Heart right ventricle (tissue), 16 donors: ENCODE data around the gene FAM3C. TPM values are rescaled to one million over a fixed set of nuclear protein-coding genes. Genes with fewer than 3 reads are reported as not detected.

Source experiments
- ATAC-seq, 8 donors: fragments of 200-7000 bp; cut with Tn5 transposase; one replicate each; pipeline ENCODE4 v1.9.1; 2020; ENCODE audit warnings: mild to moderate bottlenecking in 8 of 8, moderate library complexity in 8 of 8, moderate number of reproducible peaks in 1 of 8
- DNase-seq, 2 donors: peaks; one replicate each; pipeline ENCODE4 v3.0.0-alpha.2; 2020
- H3K27ac ChIP-seq, 10 donors: fragments of 200-600 bp; sonication (generic) in 2 of 10; one replicate each; pipeline versions ENCODE4 v1.5.0 to v1.8.0; 2020 to 2022; ENCODE audit warnings: mild to moderate bottlenecking in 3 of 10
- H3K27me3 ChIP-seq, 7 donors: fragments of 200-600 bp; one replicate each; pipeline ENCODE4 v1.8.0; 2021 to 2022; ENCODE audit warnings: mild to moderate bottlenecking in 2 of 7
- H3K36me3 ChIP-seq, 9 donors: fragments of 200-600 bp; sonication (generic) in 1 of 9; one replicate each; pipeline versions ENCODE4 v1.5.0 to v1.8.0; 2020 to 2022; ENCODE audit warnings: mild to moderate bottlenecking in 2 of 9
- H3K4me1 ChIP-seq, 9 donors: fragments of 200-600 bp; sonication (generic) in 1 of 9; one replicate each; pipeline versions ENCODE4 v1.5.0 to v1.8.0; 2020 to 2022; ENCODE audit warnings: mild to moderate bottlenecking in 4 of 9
- H3K4me3 ChIP-seq, 10 donors: fragments of 200-600 bp; sonication (generic) in 2 of 10; one replicate each; pipeline versions ENCODE4 v1.5.0 to v1.8.0; 2020 to 2022; ENCODE audit warnings: mild to moderate bottlenecking in 7 of 10, moderate library complexity in 2 of 10
- H3K9me3 ChIP-seq, 11 donors: fragments of 200-600 bp in 10 of 11; sonication (generic) in 2 of 11; one replicate each; pipeline versions ENCODE4 v1.5.0 to v1.8.0; 2013 to 2022; ENCODE audit warnings: mild to moderate bottlenecking in 2 of 11, control low read depth in 1 of 11, moderate library complexity in 1 of 11
- CTCF ChIP-seq, 9 donors: fragments of 200-600 bp; sonication (generic) in 2 of 9; IDR thresholded peaks; one replicate each; pipeline versions ENCODE4 v1.5.0 to v1.8.0; 2021 to 2022; ENCODE audit warnings: antibody characterized with exemption in 9 of 9, mild to moderate bottlenecking in 5 of 9, moderate library complexity in 1 of 9
- WGBS, 2 donors: extraction: QIAGEN DNeasy Blood & Tissue Kit; methylation state at CpG; one replicate each; pipeline ENCODE4 v1.1.7; 2013; ENCODE audit warnings: inconsistent platforms in 1 of 2; 5-methylcytosine and 5-hydroxymethylcytosine counted together
- intact Hi-C, 10 donors: fragments of 100-400 bp; cut with DNase I; formaldehyde crosslinking; loops; one replicate each; pipeline versions ENCODE4 v1.11.1 to v1.14.2; 2022
- polyA plus RNA-seq, 2 donors: library from polyadenylated mRNA; stranded (reverse); fragments of 200-250 nt; gene quantifications; one replicate each; pipeline ENCODE4 v1.2.3, GENCODE V29; 2013
- total RNA-seq, 10 donors: library from RNA; stranded (reverse); fragmentation: NEBNext Ultra II Directional in 3 of 10; extraction: Animal tissue kit (Norgen Biotek cat#: 25700) in 3 of 10; gene quantifications; one replicate each; pipeline versions ENCODE4 v1.2.1 to v1.2.4, GENCODE V29; 2021 to 2023
- donor health status: Arrhythmogenic right ventricular cardiomyopathy.
- donor health status: ischemic (EF 13 %, LVEDD 7.1; RV severe dilation, severe dysfunction).
- donor health status: healthy with polysubstance abuse.
- donor health status: DM: no; HTN: yes; CAD: no.
- donor health status: DM: no; HTN: no; CAD: no.
- donor health status: ischemic (EF 25% LVEDD 6.9; RV normal size, moderate dysfunction).
- donor health status: ischemic (EF 25% LVEDD 5.7; RV mildly dilated, moderate dysfunction).
- donor health status: healthy.
- donor health status: DM: yes; HTN: yes; CAD: no.
- donor health status: Ischemic cardiomyopathy.
- donor health status: ischemic (EF 35%, LVEDD 5.7; RV mildly dilated, moderate dysfunction).
- donor health status: nonischemic (EF 11% LVEDD 7.7; RV severe dilation, severe dysfunction).
- donor health status: DM: yes; HTN: yes; CAD: no.
- donor health status: PGD.
- donor health status: ischemic (EF 29% LVEDD 5.4; RV normal size, mild dysfunction).
- donor health status: nonischemic (EF 23%, LVEDD 6.1; RV moderate dilation, normal function).

Gene FAM3C
- total and polyA plus RNA-seq, 12 donors = 16.5 to 60.8 (median 43.0) TPM

GRCh38 chr7:121388950-121389349 is 7.2 kb downstream of the FAM3C start:
- Histone ChIP-seq H3K27me3 (no peaks in the 10 kb centered on the region), H3K9me3 (peaks cover 0 to 4% (median 0%) of the 10 kb centered on the region in 11 donors), H3K4me1 (peaks cover 5 to 31% (median 22%) of the 10 kb centered on the region in 9 donors), H3K4me3 (no peak overlapping the region), H3K27ac (no peak overlapping the region), H3K36me3 (peaks cover 0 to 5% (median 0%) of the 10 kb centered on the region in 9 donors)
- no peak for ATAC-seq
- TF ChIP-seq CTCF (IDR thresholded peaks at IDR 0.05) = no peak
- intact Hi-C loops = loop anchor here in 1 of 10 donors (10.0 kb wide), 1 partner anchor 404 kb away; the partner anchor contains the start of gene CPED1
- no peak for DNase-seq
- 95 to 97% methylated on average over 1 of the region's 1 CpG for WGBS, 2 donors

GRCh38 chr7:121385800-121386179 is 10.3 kb downstream of the FAM3C start:
- WGBS, 2 donors = 14 to 28% methylated on average over 1 of the region's 1 CpG
- Histone ChIP-seq H3K27me3 (no peaks in the 10 kb centered on the region), H3K36me3 (no peaks in the 10 kb centered on the region), H3K27ac (no peak overlapping the region), H3K4me3 (no peak overlapping the region), H3K9me3 (no peaks in the 10 kb centered on the region), H3K4me1 (peaks cover 5 to 53% (median 33%) of the 10 kb centered on the region in 9 donors)
- intact Hi-C loops = loop anchor here in 1 of 10 donors (10.0 kb wide), 1 partner anchor 401 kb away; the partner anchor contains the start of gene CPED1
- DNase-seq = no peak
- TF ChIP-seq CTCF (IDR thresholded peaks at IDR 0.05) = no peak
- peak in 5 of 8 donors; percentile 27 to 73 (median 37) for ATAC-seq

DNA sequence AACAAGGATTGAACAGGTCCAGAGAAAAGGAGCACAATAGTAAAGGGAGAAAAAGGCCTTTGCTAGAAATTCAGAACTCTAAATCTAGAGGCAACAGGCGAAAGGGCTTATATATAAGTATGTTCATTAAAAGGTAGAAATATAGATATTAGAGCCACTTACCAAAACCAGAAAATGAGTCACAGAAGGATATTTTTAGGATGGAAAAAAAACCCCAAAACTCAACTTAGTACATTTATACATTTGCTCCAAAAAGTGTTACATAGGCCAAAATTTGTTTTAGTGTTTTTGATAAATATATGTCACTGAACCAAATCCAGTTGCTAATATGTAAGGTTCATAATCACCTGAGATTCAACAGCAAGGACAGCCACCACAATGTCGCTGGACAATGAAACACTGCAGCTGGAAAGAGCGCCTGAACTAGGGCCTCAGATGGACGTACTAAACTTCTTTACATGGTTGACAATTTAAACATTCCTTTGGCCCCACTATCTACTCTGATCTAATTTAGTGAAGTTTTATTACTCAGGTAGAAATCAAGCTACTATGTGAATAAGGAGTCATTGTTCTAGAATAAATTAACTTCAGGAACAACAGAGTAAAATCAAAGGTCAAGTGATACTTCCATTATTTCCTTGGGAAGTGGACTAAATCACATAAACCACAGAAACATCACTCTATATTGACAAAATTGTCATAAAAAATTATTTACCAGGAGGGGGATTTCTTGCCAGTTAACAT is 10.9 kb downstream of the FAM3C start:
- 90 to 92% methylated on average over 4 of the region's 4 CpGs for WGBS, 2 donors
- ATAC-seq = no peak
- Histone ChIP-seq H3K27me3 (no peaks in the 10 kb centered on the region), H3K27ac (no peak overlapping the region), H3K4me1 (peaks cover 5 to 53% (median 33%) of the 10 kb centered on the region in 9 donors), H3K9me3 (no peaks in the 10 kb centered on the region), H3K4me3 (no peak overlapping the region), H3K36me3 (no peaks in the 10 kb centered on the region)
- intact Hi-C loops = loop anchor here in 1 of 10 donors (10.0 kb wide), 1 partner anchor 400 kb away; the partner anchor contains the start of gene CPED1
- no peak for TF ChIP-seq CTCF (IDR thresholded peaks at IDR 0.05)
- DNase-seq = no peak

GRCh38 chr7:121384265-121384664 is 11.8 kb downstream of the FAM3C start:
- Histone ChIP-seq H3K4me1 (peaks cover 5 to 53% (median 33%) of the 10 kb centered on the region in 9 donors), H3K36me3 (peaks cover 0 to 9% (median 0%) of the 10 kb centered on the region in 9 donors), H3K27ac (no peak overlapping the region), H3K27me3 (no peaks in the 10 kb centered on the region), H3K4me3 (no peak overlapping the region), H3K9me3 (no peaks in the 10 kb centered on the region)
- no peak for TF ChIP-seq CTCF (IDR thresholded peaks at IDR 0.05)
- intact Hi-C loops = loop anchor here in 1 of 10 donors (10.0 kb wide), 1 partner anchor 399 kb away; the partner anchor contains the start of gene CPED1
- peak in 6 of 8 donors; percentile 45 to 90 (median 85) for ATAC-seq
- 64 to 68% methylated on average over 2 of the region's 2 CpGs for WGBS, 2 donors
- DNase-seq = no peak
